GM21367 (cell line): ENCODE measurements around the gene CD244.
"Not testable (repeated sequence)": the region's sequence is repeated elsewhere in the genome, so short reads cannot be mapped to it uniquely, and the experiment has no call there.

Source experiments
- ATAC-seq: cut with Tn5 transposase; IDR thresholded peaks from one replicate; pipeline ENCODE4 v1.9.1; 2021; ENCODE audit not compliant: unreplicated experiment

The CD244 gene

DNA sequence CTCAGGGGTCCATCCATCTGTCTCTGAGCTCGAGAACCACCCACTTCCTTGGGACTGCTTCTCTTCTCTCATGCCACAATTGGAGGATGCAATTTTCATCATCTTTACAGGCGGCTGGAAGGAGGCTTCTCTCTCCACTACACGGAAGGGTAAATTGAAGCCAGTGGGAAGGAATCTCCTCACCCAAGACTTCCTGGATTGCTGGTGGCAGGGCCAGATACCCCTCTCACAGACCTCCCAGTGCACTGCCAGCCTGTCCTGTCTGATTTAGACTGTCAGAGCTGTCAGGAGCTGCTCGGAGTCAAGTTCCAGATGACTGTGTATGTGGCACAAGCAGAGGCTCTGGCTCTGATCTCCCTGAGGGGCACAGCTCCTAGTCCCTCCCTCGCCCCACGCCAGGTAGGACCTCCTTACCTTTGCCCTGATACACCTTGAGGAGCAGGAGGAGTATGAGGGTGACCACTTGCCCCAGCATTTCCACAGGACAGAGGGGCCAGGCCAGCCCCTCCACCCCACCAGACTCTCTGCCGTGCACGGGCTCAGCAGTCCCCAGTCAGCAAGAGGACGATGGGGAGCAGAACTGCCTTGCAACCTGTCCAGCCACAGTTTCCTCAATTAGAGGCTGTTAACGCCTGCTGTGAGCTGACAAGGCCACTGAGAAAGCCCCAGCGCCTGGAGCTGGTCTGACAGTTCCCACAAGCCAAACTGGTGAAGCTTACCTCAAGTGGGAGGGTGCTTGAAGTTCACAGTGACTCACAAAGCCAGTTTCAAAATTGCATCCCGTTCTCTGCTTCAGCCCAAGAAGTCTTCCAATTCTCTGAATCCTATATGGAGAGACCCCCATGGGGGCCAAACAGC is at the start of gene CD244:
TSS of gene CD244 (minus strand) at position 685 of the 858 bp plus-strand sequence. CDS start at position 475, 210 bp downstream.
- peak; percentile 59 for ATAC-seq

DNA sequence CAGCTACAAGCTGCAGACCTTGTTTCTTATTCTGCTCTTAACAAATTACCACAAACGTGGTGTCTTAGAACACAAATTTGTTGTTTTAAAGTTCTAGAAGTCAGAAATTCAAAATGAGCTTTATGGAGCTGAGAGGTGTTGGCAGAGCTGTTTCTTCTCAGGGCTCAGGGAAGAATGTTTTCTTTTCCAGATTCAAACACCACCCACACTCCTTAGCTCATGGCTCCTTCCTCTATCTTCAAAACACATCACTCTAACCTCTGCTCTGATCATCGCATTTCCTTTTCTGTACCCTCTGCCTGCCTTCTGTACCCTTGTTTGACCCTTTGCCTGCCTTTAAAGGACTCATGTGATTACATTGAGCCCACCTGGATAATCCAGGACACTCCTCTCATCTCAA is 49.2 kb upstream of the CD244 start:
- ATAC-seq, result no peak

GRCh38 chr1:160911441-160911840 is 48.8 kb upstream of the CD244 start:
- no peak for ATAC-seq

DNA sequence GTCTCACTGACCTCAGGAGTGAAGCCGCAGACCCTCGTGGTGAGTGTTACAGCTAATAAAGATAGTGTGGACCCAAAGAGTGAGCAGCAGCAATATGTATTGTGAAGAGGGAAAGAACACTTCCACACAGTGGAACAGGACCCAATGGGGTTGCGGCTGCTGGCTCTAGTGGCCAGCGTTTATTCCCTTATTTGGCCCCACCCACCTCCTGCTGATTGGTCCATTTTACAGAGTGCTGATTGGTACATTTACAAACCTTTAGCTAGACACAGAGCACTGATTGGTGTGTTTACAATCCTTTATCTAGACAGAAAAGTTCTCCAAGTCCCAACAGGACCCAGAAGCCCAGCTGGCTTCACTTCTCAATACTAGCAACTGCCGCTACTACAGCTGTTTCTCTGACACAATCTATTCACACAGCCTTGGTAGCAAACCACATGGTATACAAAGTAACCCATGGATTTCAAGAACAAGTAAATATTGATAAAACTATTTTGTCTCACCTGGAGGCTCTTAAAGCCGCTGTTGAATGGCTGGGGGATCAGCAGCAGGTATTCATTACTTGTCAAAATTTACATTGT is 47.6 kb upstream of the CD244 start:
- ATAC-seq, result no peak

GRCh38 chr1:160907976-160908375 is 45.3 kb upstream of the CD244 start:
- no peak for ATAC-seq

DNA sequence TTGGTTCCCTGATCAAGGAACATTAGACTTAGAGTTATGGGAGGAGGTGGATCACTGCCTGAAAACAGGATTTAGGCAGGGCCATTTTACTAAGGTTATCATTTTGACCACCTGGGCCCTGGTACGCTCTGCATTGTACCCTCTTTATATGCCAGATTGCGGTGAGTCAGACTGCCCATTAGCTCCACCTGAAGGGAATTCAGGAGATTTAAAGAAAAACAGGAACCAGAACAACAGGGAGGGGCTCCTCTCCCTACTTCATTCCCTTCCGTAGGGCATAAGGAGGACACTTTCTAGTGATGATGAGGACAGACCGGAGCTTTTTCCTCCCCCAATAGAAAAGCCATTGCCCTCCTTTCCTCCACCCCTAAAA is 42.9 kb upstream of the CD244 start:
- ATAC-seq, result no peak

GRCh38 chr1:160904783-160905616 is 42.3 kb upstream of the CD244 start:
- no peak for ATAC-seq

GRCh38 chr1:160902251-160902650 is 39.6 kb upstream of the CD244 start:
- ATAC-seq, result not testable (repeated sequence)

DNA sequence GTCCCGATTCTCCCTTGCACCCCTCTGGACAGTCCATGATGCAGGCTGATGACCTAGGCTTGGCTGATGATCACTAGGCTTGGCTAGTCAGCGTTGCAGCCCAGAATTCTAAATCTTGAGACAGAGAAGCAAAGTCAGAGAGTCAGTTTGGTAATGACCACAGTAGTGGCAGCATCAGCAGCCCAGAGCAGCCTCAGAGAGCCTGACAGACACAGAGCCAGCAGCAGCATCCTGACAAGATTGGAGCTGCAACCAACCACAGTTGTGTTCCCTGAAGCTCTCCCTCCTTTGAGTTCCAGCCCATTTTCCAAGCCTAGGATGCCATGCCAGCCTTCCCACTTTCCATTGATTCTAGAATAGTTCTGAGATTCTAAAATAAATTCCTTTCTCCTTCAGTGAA is 39.1 kb upstream of the CD244 start:
- no peak for ATAC-seq

- not testable (repeated sequence) for ATAC-seq
Observed at GRCh38 chr1:160900683-160901082, 38.0 kb upstream of the CD244 start.

GRCh38 chr1:160894368-160895135 is 31.9 kb upstream of the CD244 start:
- ATAC-seq, result not testable (repeated sequence)

DNA sequence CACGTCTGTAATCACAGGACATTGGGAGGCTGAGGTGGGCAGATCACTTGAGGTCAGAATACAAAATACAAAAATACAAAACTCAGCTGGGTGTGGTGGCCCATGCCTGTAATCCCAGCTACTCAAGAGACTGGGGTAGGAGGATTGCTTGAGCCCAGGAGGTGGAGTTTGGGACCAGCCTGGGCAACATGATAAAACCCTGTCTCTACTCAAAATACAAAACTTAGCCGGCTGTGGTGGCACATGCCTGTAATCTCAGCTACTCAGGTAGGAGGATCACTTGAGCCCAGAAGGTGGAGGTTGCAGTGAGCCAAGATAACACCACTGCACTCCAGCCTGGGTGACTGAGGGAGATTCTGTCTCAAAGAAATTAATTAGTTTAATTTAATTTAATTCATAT is 28.8 kb upstream of the CD244 start:
- no peak for ATAC-seq

DNA sequence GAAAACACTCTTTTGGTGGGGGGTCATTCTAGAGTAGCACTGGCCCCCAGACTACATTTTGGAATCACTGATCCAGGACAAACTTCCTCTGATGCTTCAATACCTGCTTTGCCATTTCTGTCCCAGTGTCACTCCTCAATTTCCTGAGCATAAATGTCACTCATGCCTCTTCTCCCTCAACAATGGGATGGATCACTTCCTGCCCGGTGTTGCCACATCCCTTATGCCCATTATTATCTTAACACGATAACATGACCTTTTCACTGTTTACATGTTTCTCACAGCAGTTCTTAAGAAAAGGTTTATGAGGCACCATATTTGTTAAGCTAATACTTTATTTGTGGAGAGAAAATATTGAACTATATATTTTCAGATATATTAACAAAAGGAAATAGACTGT is 26.2 kb upstream of the CD244 start:
- no peak for ATAC-seq

DNA sequence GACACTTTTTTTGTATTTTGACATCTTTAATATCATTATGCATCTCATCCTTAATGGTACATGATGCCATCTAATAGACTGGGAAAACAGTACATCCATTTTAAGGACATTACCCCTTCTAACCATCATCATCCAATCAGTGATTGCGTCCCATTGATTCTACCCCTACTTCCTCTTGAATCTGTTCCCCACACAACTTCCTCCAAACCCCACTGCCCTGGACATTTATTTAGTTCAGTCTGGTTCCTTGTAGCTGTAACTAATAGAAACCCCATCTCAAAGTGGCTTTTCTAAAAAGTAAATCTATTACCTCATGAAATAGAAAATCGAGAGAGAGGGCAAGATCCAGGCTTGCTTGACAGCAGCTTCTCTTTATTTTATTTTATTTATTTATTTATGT is 24.4 kb upstream of the CD244 start:
- no peak for ATAC-seq

DNA sequence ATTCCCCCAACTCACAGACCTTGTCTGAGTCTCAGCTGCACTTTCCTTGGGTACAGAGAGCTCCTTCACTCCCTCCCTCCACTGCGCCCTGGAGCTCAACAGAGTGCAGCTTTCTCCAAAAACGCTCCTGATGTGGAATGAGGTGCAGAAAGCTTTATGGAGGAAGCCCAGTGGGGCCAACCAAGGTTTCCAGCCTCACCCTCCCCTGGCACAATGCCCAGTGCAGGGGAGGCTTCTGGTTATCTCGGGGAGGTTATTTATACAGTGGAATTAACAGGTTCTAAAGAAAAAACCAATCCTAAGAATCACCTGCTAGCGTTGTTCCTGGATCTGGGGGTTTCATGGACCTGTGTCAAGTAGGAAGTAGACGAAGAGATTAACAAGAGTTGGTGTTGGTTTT is 22.4 kb upstream of the CD244 start, which contains the start of gene ITLN1:
TSS of gene ITLN1 (minus strand) at position 139 of the 400 bp plus-strand sequence. CDS start 303 bp downstream, outside the sequence.
- ATAC-seq, result no peak

GRCh38 chr1:160884579-160884978 is 21.9 kb upstream of the CD244 start:
- ATAC-seq, result no peak

GRCh38 chr1:160883581-160884513 is 21.2 kb upstream of the CD244 start:
- no peak for ATAC-seq

DNA sequence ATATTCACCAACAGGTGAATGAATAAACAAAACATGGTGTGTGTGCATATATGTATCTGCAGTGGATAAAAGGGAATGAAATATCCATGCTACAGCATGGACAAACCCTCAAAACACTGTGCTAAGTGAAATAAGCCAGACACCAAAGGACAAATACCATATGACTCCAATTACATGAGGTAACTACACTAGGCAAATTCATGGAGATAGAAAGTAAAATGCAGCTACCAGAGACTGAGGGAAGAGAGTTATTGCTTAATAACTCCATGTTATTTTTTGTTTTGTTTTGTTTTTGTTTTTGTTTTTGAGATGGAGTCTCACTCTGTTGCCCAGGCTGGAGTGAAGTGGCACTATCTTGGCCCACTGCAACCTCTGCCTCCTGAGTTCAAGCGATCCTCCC is 19.9 kb upstream of the CD244 start:
- no peak for ATAC-seq

- not testable (repeated sequence) for ATAC-seq
Observed at GRCh38 chr1:160881264-160881663, 18.6 kb upstream of the CD244 start.

DNA sequence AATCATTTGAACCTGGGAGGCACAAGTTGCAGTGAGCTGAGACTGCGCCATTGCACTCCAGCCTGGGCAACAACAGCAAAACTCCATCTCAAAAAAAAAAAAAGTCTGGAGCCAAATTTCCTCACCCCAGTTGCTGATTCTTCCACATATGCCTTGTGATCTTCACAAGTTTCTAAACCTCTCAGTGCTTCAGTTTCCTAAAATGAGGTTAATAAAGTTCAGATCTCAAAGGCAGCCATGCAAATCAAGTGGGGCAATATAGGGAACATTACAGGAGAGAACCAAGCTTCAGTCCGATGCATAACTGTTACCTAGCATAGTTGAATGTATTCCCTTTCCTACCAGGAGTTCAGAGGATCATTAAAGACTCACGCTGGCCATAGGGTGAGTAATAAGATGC is 17.5 kb upstream of the CD244 start:
- no peak for ATAC-seq
